Esophagus squamous epithelium (tissue), 5 donors: Measurements from ENCODE around the gene PXT1. TPM values are rescaled to one million over a fixed set of nuclear protein-coding genes. Genes with fewer than 3 reads are reported as not detected.
A peak's percentile ranks its signal among the peaks of the same experiment; 100 is the strongest.

ENCODE experiments used
- DNase-seq: peaks from one replicate; lab custom pipeline; 2025; lab: John Stamatoyannopoulos, UW
- H3K27ac ChIP-seq, 4 donors: fragments of 200-600 bp; sonication (generic); one replicate each; pipeline ENCODE4 v1.5.1; 2016 to 2019; ENCODE audit warnings: mild to moderate bottlenecking in 1 of 4
- H3K27me3 ChIP-seq, 4 donors: fragments of 200-600 bp; sonication (generic); 1 replicate in 3 of 4; 2 replicates in 1 of 4; pipeline versions ENCODE4 v1.5.1 to v1.6.0; 2017 to 2021; ENCODE audit warnings: antibody characterized with exemption in 1 of 4
- H3K36me3 ChIP-seq, 3 donors: fragments of 200-600 bp; sonication (generic); one replicate each; pipeline ENCODE4 v1.5.1; 2016 to 2019
- H3K4me1 ChIP-seq, 3 donors: fragments of 200-600 bp; sonication (generic); one replicate each; pipeline ENCODE4 v1.5.1; 2017 to 2019
- H3K4me3 ChIP-seq, 4 donors: fragments of 200-600 bp; sonication (generic); 1 replicate in 3 of 4; 2 replicates in 1 of 4; pipeline ENCODE4 v1.5.1; 2016 to 2019; ENCODE audit warnings: mild to moderate bottlenecking in 2 of 4, moderate library complexity in 1 of 4
- H3K9me3 ChIP-seq, 3 donors: fragments of 200-600 bp; sonication (generic); one replicate each; pipeline ENCODE4 v1.5.1; 2016 to 2019
- POLR2A ChIP-seq, 4 donors: fragments of 450-650 bp; IDR thresholded peaks; one replicate each; pipeline ENCODE4 v1.6.1; 2017; ENCODE audit warnings: antibody characterized with exemption in 4 of 4, mild to moderate bottlenecking in 4 of 4, moderate library complexity in 3 of 4
- WGBS, 2 donors: methylation state at CpG; one replicate each; pipeline ENCODE4 v1.1.5; 2018; 5-methylcytosine and 5-hydroxymethylcytosine counted together
- intact Hi-C: fragments of 100-400 bp; cut with DNase I; formaldehyde crosslinking; loops from one replicate; pipeline ENCODE4 v1.15.0; 2022
- total RNA-seq, 4 donors: library from RNA; depleted of rRNA; stranded (reverse); fragments of >200 nt; gene quantifications; one replicate each; pipeline ENCODE4 v1.1.0, GENCODE V29; 2016
- TF ChIP-seq, protein P1 (sequence below), 6 experiments: fragments of 450-650 bp in 4 of 6; fragments of 200-600 bp in 2 of 6; sonication (generic) in 2 of 6; IDR thresholded peaks; one replicate each; pipeline ENCODE4 v1.5.1; 2016 to 2019; ENCODE audit warnings: antibody characterized with exemption in 6 of 6, mild to moderate bottlenecking in 4 of 6, moderate library complexity in 4 of 6
- donor health status: DM: yes; HTN: yes; CAD: no.

PXT1 gene, protein sequence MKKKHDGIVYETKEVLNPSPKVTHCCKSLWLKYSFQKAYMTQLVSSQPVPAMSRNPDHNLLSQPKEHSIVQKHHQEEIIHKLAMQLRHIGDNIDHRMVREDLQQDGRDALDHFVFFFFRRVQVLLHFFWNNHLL
- not detected for total RNA-seq

- H3K27ac ChIP-seq: peak within 1 kb of the TSS; percentile 97 to 99 (median 98)
Observed at GRCh38 chr6:36442671-36443470, at the start of gene PXT1, which contains the start of gene KCTD20. Gene PXT1, minus strand, starts transcription at chr6:36442854. Its CDS starts 16,772 bp downstream, at chr6:36426082. Gene KCTD20, plus strand, starts transcription at chr6:36443000. Its CDS starts 27,098 bp downstream, at chr6:36470098.

DNA sequence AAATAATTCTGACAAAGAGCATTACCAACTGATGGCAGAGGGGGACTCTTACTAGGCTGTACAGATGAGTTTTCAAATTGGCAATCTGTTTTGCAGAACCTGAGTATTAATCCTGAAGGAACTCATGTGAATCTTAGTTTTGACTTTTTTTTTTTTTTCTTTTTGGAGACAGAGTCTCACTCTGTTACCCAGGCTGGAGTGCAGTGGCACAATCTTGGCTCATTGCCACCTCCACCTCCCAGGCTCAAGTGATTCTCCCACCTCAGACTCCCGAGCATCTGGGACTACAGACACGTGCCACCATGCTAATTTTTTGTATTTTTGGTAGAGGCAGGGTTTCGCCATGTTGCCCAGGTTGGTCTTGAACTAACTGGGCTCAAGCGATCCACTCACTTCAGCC is 49.4 kb upstream of the PXT1 start:
- 53 to 76% methylated on average over 4 of the region's 4 CpGs for WGBS, 2 donors
- Histone ChIP-seq H3K4me3 (no peak overlapping the region), H3K36me3 (peaks cover 20 to 78% (median 25%) of the 10 kb centered on the region in 3 donors), H3K27ac (peak overlapping the region; percentile 25 to 80 (median 70)), H3K4me1 (peaks cover 7 to 37% (median 8%) of the 10 kb centered on the region in 3 donors), H3K27me3 (no peaks in the 10 kb centered on the region), H3K9me3 (no peaks in the 10 kb centered on the region)
- intact Hi-C loops: no loop called here
- TF ChIP-seq, protein P1, sequence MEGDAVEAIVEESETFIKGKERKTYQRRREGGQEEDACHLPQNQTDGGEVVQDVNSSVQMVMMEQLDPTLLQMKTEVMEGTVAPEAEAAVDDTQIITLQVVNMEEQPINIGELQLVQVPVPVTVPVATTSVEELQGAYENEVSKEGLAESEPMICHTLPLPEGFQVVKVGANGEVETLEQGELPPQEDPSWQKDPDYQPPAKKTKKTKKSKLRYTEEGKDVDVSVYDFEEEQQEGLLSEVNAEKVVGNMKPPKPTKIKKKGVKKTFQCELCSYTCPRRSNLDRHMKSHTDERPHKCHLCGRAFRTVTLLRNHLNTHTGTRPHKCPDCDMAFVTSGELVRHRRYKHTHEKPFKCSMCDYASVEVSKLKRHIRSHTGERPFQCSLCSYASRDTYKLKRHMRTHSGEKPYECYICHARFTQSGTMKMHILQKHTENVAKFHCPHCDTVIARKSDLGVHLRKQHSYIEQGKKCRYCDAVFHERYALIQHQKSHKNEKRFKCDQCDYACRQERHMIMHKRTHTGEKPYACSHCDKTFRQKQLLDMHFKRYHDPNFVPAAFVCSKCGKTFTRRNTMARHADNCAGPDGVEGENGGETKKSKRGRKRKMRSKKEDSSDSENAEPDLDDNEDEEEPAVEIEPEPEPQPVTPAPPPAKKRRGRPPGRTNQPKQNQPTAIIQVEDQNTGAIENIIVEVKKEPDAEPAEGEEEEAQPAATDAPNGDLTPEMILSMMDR (IDR thresholded peaks at IDR 0.05): no peak
- TF ChIP-seq POLR2A (IDR thresholded peaks at IDR 0.05): no peak
- no peak for DNase-seq

More at GRCh38 chr6:36442671-36443470, at the start of gene PXT1, which contains the start of gene KCTD20:
- DNase-seq: peak; percentile 20
- H3K36me3 ChIP-seq: no peaks in the 10 kb centered on the region
- WGBS, 2 donors: 0 to 2% methylated on average over 13 to 30 of the region's 91 CpGs
- H3K4me3 ChIP-seq: peak within 1 kb of the TSS; percentile 80 to 99 (median 90)
- intact Hi-C loops: loop anchor here (10.0 kb wide), 1 partner anchor 162 kb away; no protein-coding TSS in a partner anchor
- H3K27me3 ChIP-seq: no peaks in the 10 kb centered on the region
- H3K9me3 ChIP-seq: no peaks in the 10 kb centered on the region
- peak in 3 of 4 donors; percentile 77 to 91 (median 86) for TF ChIP-seq POLR2A (IDR thresholded peaks at IDR 0.05)
- TF ChIP-seq, protein P1 (IDR thresholded peaks at IDR 0.05): peak in 3 of 6 experiments; percentile 19 to 29 (median 22)
- H3K4me1 ChIP-seq: peaks cover 15 to 61% (median 28%) of the 10 kb centered on the region in 3 donors

GRCh38 chr6:36491378-36491965 is 48.8 kb upstream of the PXT1 start:
- H3K36me3 ChIP-seq: peaks cover 18 to 78% (median 19%) of the 10 kb centered on the region in 3 donors
- intact Hi-C loops: no loop called here
- DNase-seq: no peak

GRCh38 chr6:36489426-36489825 is 46.8 kb upstream of the PXT1 start:
- intact Hi-C loops: no loop called here
- no peak for DNase-seq

More at GRCh38 chr6:36491378-36491965, 48.8 kb upstream of the PXT1 start:
- peaks cover 7 to 37% (median 8%) of the 10 kb centered on the region in 3 donors for H3K4me1 ChIP-seq
- H3K27ac ChIP-seq: peak overlapping the region in 1 of 4 donors; percentile 80
- H3K27me3 ChIP-seq: no peaks in the 10 kb centered on the region
- 90 to 95% methylated on average over 7 of the region's 7 CpGs for WGBS, 2 donors
- no peak for TF ChIP-seq POLR2A (IDR thresholded peaks at IDR 0.05)
- TF ChIP-seq, protein P1 (IDR thresholded peaks at IDR 0.05): no peak
- H3K9me3 ChIP-seq: no peaks in the 10 kb centered on the region
- no peak overlapping the region for H3K4me3 ChIP-seq

More at GRCh38 chr6:36489426-36489825, 46.8 kb upstream of the PXT1 start:
- TF ChIP-seq, protein P1 (IDR thresholded peaks at IDR 0.05): no peak
- no peak for TF ChIP-seq POLR2A (IDR thresholded peaks at IDR 0.05)
- Histone ChIP-seq H3K4me3 (no peak overlapping the region), H3K27ac (no peak overlapping the region), H3K9me3 (no peaks in the 10 kb centered on the region), H3K4me1 (peaks cover 7 to 33% (median 8%) of the 10 kb centered on the region in 3 donors), H3K27me3 (no peaks in the 10 kb centered on the region), H3K36me3 (peaks cover 0 to 78% (median 0%) of the 10 kb centered on the region in 3 donors)
- 85 to 94% methylated on average over 4 of the region's 4 CpGs for WGBS, 2 donors
